ENCODE data around the gene DSCAML1.

DNA sequence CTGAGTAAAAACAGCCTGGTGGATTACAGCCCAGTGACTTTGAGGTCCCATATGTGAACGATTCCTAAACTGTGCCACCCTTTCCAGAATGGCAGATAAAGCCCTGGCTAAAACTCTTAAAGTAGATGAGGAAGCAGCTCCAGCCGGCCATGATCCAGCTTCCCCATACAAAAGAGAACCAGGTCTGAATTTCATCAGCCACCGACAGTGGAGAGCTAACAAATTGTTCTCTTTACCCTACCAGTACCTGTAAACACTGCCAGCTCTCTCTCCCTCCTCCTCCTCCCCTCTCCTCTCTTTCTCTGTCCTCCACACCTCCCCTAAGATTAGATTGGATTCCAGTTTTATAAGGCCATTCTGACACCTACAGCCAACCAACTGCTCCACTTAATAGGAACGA is 176.9 kb downstream of the DSCAML1 start:
- TF ChIP-seq, protein P1, sequence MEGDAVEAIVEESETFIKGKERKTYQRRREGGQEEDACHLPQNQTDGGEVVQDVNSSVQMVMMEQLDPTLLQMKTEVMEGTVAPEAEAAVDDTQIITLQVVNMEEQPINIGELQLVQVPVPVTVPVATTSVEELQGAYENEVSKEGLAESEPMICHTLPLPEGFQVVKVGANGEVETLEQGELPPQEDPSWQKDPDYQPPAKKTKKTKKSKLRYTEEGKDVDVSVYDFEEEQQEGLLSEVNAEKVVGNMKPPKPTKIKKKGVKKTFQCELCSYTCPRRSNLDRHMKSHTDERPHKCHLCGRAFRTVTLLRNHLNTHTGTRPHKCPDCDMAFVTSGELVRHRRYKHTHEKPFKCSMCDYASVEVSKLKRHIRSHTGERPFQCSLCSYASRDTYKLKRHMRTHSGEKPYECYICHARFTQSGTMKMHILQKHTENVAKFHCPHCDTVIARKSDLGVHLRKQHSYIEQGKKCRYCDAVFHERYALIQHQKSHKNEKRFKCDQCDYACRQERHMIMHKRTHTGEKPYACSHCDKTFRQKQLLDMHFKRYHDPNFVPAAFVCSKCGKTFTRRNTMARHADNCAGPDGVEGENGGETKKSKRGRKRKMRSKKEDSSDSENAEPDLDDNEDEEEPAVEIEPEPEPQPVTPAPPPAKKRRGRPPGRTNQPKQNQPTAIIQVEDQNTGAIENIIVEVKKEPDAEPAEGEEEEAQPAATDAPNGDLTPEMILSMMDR (conservative IDR thresholded peaks at IDR 0.05; ENCODE audit: low read length) = no peak
- TF ChIP-seq EZH2phosphoT487 (IDR thresholded peaks at IDR 0.05; ENCODE audit: borderline replicate concordance, low read depth, low read length) = no peak

Measured in OCI-LY7 (cell line).